HCT116 (cell line): Measurements from ENCODE around the gene IL1RAP. TPM values are rescaled to one million over a fixed set of nuclear protein-coding genes. Genes with fewer than 3 reads are reported as not detected.

ENCODE experiments used
- ATAC-seq: fragments of 200-7000 bp; cut with Tn5 transposase; 2 replicates; pipeline ENCODE4 v1.9.1; 2020; ENCODE audit warnings: mild to moderate bottlenecking, moderate library complexity
- BruUV-seq: library from RNA; stranded (reverse); fragments of 400-500 nt; replicated peaks from 2 replicates; lab custom pipeline; 2021; lab: Mats Ljungman, UMichigan
- CTCF ChIA-PET: fragments of 300-600 bp; sonication (Branson Sonifier 250); formaldehyde crosslinking; loops from one replicate; lab custom pipeline; 2021; ENCODE audit warnings: antibody characterized with exemption; lab: Charles Lee
- POLR2A ChIA-PET: fragments of 300-600, 350-600 bp; sonication (Branson Sonifier 250); formaldehyde crosslinking; loops from one replicate; lab custom pipeline; 2021; ENCODE audit warnings: antibody characterized with exemption; lab: Charles Lee
- RAD21 ChIA-PET, 2 experiments: fragments of 300-600 bp; sonication (Branson Sonifier 250); formaldehyde crosslinking; loops; one replicate each; lab custom pipeline; 2023; ENCODE audit warnings: low total read pairs in 2 of 2; ENCODE audit not compliant: uncharacterized antibody in 2 of 2, unreplicated experiment in 2 of 2, low non-redundant PET in 1 of 2; lab: Charles Lee
- DNase-seq: peaks from one replicate; pipeline ENCODE4 v3.0.0-alpha.2; 2010; ENCODE audit warnings: low read depth, low spot score
- H2AFZ ChIP-seq: fragments of 200-600 bp; shearing (Covaris generic), sonication (generic); 2 replicates; pipeline ENCODE4 v1.6.1; 2017; ENCODE audit warnings: low read depth, mixed run types, mixed read lengths, antibody characterized with exemption, low read length; ENCODE audit not compliant: poor library complexity, severe bottlenecking
- H3K27ac ChIP-seq: 2 replicates; pipeline ENCODE4 v1.5.1; 2012; ENCODE audit warnings: low read depth, low read length
- H3K27me3 ChIP-seq: fragments of 200-600 bp; sonication (generic); 2 replicates; pipeline ENCODE4 v1.6.1; 2016; ENCODE audit warnings: mixed run types, low read length, mixed read lengths; ENCODE audit not compliant: insufficient read depth
- H3K36me3 ChIP-seq, 2 experiments: fragments of 200-500 bp in 1 of 2; fragments of 200-600 bp in 1 of 2; sonication (Bioruptor generic) in 1 of 2; sonication (generic) in 1 of 2; 2 replicates each; pipeline versions ENCODE4 v1.5.1 to v1.6.1; 2014 to 2016; ENCODE audit warnings: low read length in 2 of 2, inconsistent platforms in 1 of 2, mixed read lengths in 1 of 2, mixed run types in 1 of 2; ENCODE audit not compliant: insufficient read depth in 2 of 2, control insufficient read depth in 1 of 2
- H3K4me1 ChIP-seq, 2 experiments: fragments of 200-600 bp in 1 of 2; sonication (generic) in 1 of 2; 2 replicates each; pipeline versions ENCODE4 v1.5.1 to v1.6.1; 2012 to 2017; ENCODE audit warnings: low read length in 2 of 2, inconsistent platforms in 1 of 2, mild to moderate bottlenecking in 1 of 2, mixed read lengths in 1 of 2, mixed run types in 1 of 2, moderate library complexity in 1 of 2; ENCODE audit not compliant: insufficient read depth in 2 of 2, control insufficient read depth in 1 of 2
- H3K4me2 ChIP-seq: fragments of 200-600 bp; sonication (generic); 2 replicates; pipeline ENCODE4 v1.6.1; 2017; ENCODE audit warnings: mixed run types, low read length, mixed read lengths
- H3K4me3 ChIP-seq, 2 experiments: fragments of 200-600 bp in 1 of 2; sonication (generic) in 1 of 2; replicated peaks in 1 of 2; 2 replicates each; pipeline ENCODE4 v1.5.1; 2011 to 2016; ENCODE audit warnings: low read length in 2 of 2, control low read depth in 1 of 2, low read depth in 1 of 2, mild to moderate bottlenecking in 1 of 2, mixed read lengths in 1 of 2, mixed run types in 1 of 2
- H3K79me2 ChIP-seq: fragments of 200-600 bp; sonication (generic); 2 replicates; pipeline ENCODE4 v1.6.1; 2017; ENCODE audit warnings: mild to moderate bottlenecking, mixed run types, low read length, moderate library complexity, mixed read lengths; ENCODE audit not compliant: insufficient read depth
- H3K9ac ChIP-seq: fragments of 200-600 bp; sonication (generic); 2 replicates; pipeline ENCODE4 v1.6.1; 2016; ENCODE audit warnings: low read length, mixed read lengths
- H3K9me2 ChIP-seq: fragments of 200-600 bp; sonication (generic), shearing (Covaris generic); 2 replicates; pipeline ENCODE4 v1.6.1; 2017; ENCODE audit warnings: mixed run types, mild to moderate bottlenecking, moderate library complexity; ENCODE audit not compliant: insufficient read depth
- H3K9me3 ChIP-seq, 2 experiments: fragments of 200-500 bp in 1 of 2; fragments of 200-600 bp in 1 of 2; sonication (Bioruptor generic) in 1 of 2; sonication (generic) in 1 of 2; 2 replicates each; pipeline ENCODE4 v1.6.1; 2014 to 2017; ENCODE audit warnings: low read length in 2 of 2, mixed read lengths in 2 of 2, inconsistent platforms in 1 of 2, low read depth in 1 of 2, mild to moderate bottlenecking in 1 of 2, mixed run types in 1 of 2, moderate library complexity in 1 of 2; ENCODE audit not compliant: control insufficient read depth in 1 of 2, insufficient read depth in 1 of 2
- H4K20me1 ChIP-seq: fragments of 200-600 bp; sonication (generic), shearing (Covaris generic); 2 replicates; pipeline ENCODE4 v1.6.1; 2017; ENCODE audit warnings: mixed run types, mild to moderate bottlenecking, moderate library complexity; ENCODE audit not compliant: insufficient read depth
- CEBPB ChIP-seq: IDR thresholded peaks from 2 replicates; pipeline ENCODE4 v1.6.1; 2012; ENCODE audit warnings: low read depth
- ELF1 ChIP-seq: IDR thresholded peaks from 2 replicates; pipeline ENCODE4 v1.6.1; 2012; ENCODE audit warnings: low read depth, borderline replicate concordance
- EZH2 ChIP-seq: fragments of 200-600 bp; sonication (generic); IDR thresholded peaks from 2 replicates; pipeline ENCODE4 v1.6.1; 2017; ENCODE audit warnings: antibody characterized with exemption, mixed run types
- EZH2phosphoT487 ChIP-seq: fragments of 200-600 bp; IDR thresholded peaks from 2 replicates; pipeline ENCODE4 v1.6.1; 2018; ENCODE audit warnings: antibody characterized with exemption, borderline replicate concordance
- POLR2AphosphoS5 ChIP-seq: IDR thresholded peaks from 2 replicates; pipeline ENCODE4 v1.6.1; 2011; ENCODE audit warnings: mild to moderate bottlenecking, low read depth, low read length, moderate library complexity
- RAD21 ChIP-seq: IDR thresholded peaks from 2 replicates; pipeline ENCODE4 v1.6.1; 2012; ENCODE audit warnings: low read depth, mild to moderate bottlenecking
- SRF ChIP-seq: IDR thresholded peaks from 2 replicates; pipeline ENCODE4 v1.6.1; 2012; ENCODE audit warnings: low read depth
- ZBTB33 ChIP-seq: IDR thresholded peaks from 2 replicates; pipeline ENCODE4 v1.6.1; 2011; ENCODE audit warnings: mild to moderate bottlenecking, low read length, moderate library complexity; ENCODE audit not compliant: insufficient replicate concordance; ENCODE audit errors: extremely low read depth
- ZNF274 ChIP-seq: fragments of 200-500 bp; sonication (Bioruptor generic); IDR thresholded peaks from 2 replicates; pipeline ENCODE4 v1.6.1; 2014; ENCODE audit warnings: mild to moderate bottlenecking, low read depth, low read length, inconsistent platforms
- intact Hi-C: fragments of 100-400 bp; cut with micrococcal nuclease; formaldehyde crosslinking; loops from 2 replicates; pipeline ENCODE4 v1.10.0; 2022
- total RNA-seq: library from RNA; stranded (reverse); gene quantifications from one replicate; pipeline ENCODE4 v1.2.1, GENCODE V29; 2021; ENCODE audit not compliant: unreplicated experiment
- TF ChIP-seq, protein P1 (sequence below): IDR thresholded peaks from 2 replicates; pipeline ENCODE4 v1.6.1; 2012

The IL1RAP gene
- total RNA-seq, 1 experiment from 2014 or later = 5.8 TPM

DNA sequence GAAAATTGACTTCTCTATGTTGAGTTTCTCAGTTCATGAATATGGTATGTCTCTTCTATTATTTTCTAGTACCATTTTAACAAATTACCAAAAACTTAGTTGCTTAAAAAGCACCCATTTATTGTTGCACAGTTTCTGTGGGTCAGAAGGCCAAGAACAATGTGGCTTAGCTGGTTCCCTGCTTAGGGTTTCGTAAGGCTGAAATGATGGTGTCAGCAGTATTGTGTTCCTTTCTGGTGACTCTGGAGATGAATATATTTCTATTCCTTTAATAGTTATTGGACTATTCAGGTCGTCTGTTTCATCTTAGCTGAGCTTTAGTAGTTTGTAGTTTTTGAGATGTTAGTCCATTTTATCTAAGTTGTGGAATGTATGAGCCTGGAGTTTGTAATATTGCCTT lies 44.9 kb downstream of the IL1RAP start:
- DNase-seq (no peak), ATAC-seq (no peak)
- Histone ChIP-seq H3K4me1 (peaks cover 6 to 12% of the 10 kb centered on the region in 2 experiments), H3K27ac (no peak overlapping the region), H3K27me3 (no peaks in the 10 kb centered on the region), H3K9me2 (no peaks in the 10 kb centered on the region), H3K9ac (no peak overlapping the region), H3K4me3 (no peak overlapping the region), H3K79me2 (no peaks in the 10 kb centered on the region), H2AFZ (no peak overlapping the region), H3K36me3 (no peaks in the 10 kb centered on the region), H3K4me2 (no peak overlapping the region), H3K9me3 (no peaks in the 10 kb centered on the region), H4K20me1 (no peaks in the 10 kb centered on the region)
- ChIA-PET RAD21 (no interaction called here), CTCF (no interaction called here), POLR2A (no interaction called here)
- TF ChIP-seq SRF (no peak), ELF1 (no peak), RAD21 (no peak), EZH2 (no peak), ZBTB33 (no peak), ZNF274 (no peak), POLR2AphosphoS5 (no peak), EZH2phosphoT487 (no peak), CEBPB (no peak)
- TF ChIP-seq, protein P1, sequence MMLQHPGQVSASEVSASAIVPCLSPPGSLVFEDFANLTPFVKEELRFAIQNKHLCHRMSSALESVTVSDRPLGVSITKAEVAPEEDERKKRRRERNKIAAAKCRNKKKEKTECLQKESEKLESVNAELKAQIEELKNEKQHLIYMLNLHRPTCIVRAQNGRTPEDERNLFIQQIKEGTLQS = no peak
- intact Hi-C loops = no loop called here
- BruUV-seq = no TSS peak
